HG03097 (cell line): ENCODE measurements around the gene CCDC3.

ENCODE experiments used
- ATAC-seq: cut with Tn5 transposase; IDR thresholded peaks from one replicate; pipeline ENCODE4 v1.9.1; 2021; ENCODE audit not compliant: unreplicated experiment, low FRiP score

The CCDC3 gene

GRCh38 chr10:12928571-12928970 is 72.9 kb downstream of the CCDC3 start:
- ATAC-seq = no peak

DNA sequence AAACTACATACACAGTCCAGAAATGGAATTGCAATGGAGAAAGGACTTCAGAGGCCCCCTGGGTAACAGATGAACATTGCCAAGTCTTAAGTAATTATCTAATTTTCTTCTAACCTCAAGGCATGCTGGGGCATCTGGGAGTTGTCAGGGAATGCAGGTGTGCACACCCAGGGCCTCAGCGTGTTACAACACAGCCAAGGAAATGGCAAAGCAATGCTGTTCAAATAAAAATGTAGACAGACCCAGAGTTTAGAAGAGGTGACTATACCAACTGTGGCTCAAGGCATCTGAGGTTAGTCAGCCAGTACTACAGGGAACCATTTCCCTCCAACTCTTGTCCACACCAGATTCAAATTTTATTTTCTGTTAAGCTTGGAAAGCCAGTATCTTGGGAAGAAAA is 73.6 kb downstream of the CCDC3 start:
- no peak for ATAC-seq

GRCh38 chr10:12925845-12926244 is 75.7 kb downstream of the CCDC3 start:
- ATAC-seq = no peak

- ATAC-seq = no peak
Measured at GRCh38 chr10:12924911-12925310, 76.6 kb downstream of the CCDC3 start.

DNA sequence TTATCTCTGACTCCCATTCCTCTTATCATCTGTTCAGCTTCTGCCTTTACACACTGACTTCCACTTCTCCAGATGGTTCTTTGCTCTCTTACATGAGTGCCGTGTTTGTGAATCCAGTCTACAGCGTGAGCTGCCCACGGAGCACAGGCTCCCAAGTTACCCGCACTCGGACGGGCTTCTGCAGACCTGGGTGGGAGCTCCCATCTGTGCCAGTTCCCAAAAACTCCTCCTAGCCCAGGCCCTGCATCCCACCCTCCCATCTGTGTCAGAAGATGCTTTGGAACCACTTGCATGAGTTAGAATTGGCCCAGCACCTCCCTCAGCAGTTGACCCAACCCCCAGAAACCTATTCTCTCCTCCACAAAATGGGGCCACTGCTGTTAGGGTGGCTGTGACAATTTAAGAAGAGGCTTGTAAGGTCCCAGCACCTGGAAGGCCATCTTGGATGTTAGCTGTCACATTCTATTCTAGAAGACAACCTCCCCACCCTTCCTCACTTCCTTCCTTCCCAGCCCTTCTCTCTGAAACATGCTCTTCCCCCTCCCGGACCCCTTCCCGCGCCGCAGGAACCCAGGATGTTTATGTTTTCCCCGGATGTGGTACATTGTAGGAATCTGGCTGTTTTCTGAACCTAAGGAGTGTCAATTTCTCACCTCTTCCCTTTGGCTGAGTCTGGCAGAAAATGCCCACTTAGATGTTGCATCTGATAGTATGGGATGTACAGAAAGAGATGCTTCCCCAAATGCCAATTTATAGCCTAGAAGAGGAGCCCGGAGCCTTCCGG is 79.2 kb downstream of the CCDC3 start:
- no peak for ATAC-seq

DNA sequence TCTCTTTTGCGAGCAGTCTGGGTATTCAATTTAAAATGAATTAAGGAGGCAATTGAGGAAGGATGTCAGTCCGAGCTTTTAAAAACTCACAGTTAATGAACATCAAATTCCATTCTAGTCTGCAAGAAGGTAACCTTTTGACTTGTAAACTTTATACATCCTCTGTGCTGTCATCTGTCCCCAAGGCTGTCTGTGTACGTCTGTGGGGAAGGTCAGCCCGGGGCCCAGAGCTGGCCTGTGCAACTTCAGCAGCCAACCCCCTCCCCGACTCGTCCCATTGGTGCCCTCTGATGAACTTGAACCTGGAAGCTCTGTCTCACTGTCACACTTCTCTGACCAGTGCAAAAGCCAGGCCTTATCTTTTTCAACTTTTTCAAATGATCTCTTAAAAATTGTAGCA is 80.3 kb downstream of the CCDC3 start:
- ATAC-seq = no peak

GRCh38 chr10:12919574-12919973 is 81.9 kb downstream of the CCDC3 start:
- ATAC-seq = no peak

- no peak for ATAC-seq
Measured at GRCh38 chr10:12916587-12916986, 84.9 kb downstream of the CCDC3 start.

DNA sequence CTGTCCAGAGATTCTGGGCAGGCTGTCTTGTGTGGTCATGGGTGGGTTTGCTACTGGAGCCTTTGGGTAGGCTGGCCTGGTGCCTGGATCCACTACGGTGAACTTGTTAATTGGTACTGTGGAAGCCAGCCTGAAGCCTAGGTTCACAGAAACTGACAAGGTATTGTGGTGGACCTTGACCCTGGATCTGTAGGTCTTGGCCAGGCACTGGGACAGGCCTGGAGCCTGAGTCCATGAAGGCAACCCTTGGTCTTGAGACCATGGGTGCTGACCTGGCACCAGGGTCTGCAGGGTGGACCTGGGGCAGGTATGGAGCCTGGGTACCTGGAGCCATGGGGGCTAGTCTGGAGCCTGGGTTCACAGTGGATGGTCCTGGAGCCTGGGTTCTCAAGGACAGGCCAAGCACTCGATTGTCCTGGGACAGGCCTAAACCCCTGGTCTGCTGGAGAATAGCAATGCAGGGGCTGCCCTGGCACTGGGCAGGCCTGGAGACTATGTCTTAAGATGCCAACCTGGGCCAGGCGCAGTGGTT is 85.8 kb downstream of the CCDC3 start:
- no peak for ATAC-seq

DNA sequence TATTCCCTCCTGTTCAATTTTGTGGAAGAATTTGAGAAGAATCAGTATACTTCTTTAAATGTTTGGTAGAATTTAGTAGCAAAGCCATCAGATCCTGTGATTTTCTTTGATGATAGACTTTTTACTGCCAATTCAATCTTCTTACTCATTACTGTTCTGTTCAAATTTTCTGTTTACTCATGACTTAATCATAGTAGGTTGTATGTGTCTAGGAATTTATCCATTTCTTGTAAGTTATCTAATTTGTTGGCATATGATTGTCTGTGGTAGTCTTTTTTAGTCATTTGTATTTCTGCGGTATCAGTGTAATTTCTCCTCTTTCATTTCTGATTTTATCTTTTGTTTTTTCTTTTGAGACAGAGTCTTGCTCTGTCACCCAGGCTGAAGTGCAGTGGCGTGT is 87.4 kb downstream of the CCDC3 start:
- ATAC-seq = no peak

- no peak for ATAC-seq
Measured at GRCh38 chr10:12911795-12912194, 89.7 kb downstream of the CCDC3 start.

DNA sequence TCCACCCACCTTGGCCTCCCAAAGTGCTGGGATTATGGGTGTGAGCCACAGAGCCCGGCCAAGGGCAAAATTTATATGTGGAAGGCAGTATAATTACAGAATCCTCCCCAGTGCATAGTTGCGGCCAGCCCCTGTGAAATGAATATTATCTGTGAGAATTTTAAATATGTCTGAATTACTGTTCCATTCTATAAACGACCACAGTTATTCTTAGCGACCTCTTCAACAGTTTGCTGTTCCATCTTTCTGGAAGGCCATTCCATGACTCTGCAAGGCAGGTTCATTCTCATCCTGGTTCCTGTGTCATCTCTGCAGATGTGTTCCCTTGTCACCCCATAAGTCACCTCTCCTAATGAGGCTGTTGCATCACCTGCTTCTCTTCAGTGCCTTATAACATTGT is 90.7 kb downstream of the CCDC3 start:
- ATAC-seq = no peak

DNA sequence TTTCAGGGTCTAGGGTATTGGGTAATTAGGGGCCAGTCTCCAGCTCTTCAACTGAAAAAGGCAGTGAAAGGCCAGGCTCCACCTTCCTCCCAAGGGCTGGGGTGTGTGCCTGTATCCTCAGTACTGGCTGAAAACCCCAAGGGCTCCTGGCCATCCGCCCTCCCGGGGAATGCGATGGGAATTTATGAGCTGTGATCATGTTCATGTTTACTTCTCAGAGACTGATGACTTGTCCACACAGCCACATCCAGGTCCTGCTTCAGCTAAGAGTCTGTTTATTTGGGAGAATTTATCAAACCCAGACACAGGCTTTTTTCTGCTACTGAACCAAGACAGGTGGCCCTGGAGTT is 91.7 kb downstream of the CCDC3 start:
- no peak for ATAC-seq

DNA sequence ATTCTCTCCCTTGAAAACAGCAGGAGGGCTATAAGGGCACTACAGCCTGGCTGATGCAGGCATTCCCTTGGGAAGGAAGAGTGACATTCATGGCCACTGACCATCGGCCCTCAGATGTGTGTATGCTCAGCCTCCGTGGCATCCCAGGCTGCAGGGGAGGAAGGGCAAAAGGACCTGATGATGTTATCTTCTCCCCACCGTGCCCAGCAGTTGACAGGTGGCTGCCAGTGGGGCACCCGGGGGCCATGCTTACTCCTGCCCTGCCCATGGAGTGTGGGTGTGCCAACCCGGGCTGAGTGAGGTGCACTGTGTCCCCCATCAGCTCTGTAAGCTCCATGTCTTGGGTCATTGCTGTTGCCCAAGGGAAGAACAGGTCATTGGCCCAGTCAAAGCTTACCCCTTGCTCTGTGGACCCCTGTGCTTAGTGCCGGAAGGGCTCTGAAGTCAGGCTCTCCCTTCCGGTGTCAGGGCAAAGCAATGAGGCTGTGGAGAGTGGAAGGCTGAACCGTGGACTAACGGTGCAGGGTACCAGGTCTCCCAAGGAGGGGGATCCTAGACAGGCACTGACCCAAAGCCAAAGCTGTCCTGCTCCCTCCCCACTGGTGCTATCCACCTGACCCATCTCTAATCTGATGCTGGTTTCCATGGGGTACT is 92.2 kb downstream of the CCDC3 start:
- ATAC-seq = no peak

DNA sequence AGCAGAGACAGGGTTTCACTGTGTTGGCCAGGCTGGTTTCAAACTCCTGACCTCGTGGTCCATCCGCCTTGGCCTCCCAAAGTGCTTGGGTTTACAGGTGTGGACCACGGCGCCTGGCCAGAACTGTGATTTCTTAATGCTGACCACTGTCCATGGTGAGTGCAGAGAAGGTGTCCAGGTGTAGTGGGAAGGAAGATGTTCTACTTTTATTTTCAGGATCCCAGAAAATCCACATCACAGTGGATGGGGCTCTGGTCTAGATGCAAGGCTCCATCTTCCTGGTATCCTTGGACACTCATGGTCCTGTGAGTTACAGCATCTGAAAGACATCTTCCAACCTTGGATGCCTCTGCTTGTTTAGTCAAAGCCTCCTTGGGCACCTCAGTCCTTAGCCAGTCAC is 92.7 kb downstream of the CCDC3 start:
- no peak for ATAC-seq

DNA sequence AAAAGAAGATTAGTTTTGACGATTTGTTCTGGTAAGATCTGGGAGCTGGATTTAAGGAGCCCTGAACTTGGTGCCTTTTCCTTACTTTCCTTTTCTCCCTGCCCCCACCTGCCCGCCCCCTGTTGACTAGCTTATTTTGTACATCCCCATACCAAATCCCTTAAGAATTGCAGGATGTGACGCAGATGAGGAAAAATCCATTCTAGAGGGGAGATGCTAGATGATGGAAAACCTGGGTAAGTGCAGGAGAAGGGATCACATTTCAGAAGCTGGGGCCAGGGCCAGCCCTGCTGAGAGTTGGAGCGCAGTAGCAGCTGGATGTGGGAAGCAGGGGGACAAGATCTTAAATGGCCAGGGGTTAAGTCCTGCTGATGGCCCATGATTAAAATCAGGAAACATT is 93.9 kb downstream of the CCDC3 start:
- no peak for ATAC-seq

- ATAC-seq = no peak
Measured at GRCh38 chr10:12906051-12906541, 95.4 kb downstream of the CCDC3 start.

DNA sequence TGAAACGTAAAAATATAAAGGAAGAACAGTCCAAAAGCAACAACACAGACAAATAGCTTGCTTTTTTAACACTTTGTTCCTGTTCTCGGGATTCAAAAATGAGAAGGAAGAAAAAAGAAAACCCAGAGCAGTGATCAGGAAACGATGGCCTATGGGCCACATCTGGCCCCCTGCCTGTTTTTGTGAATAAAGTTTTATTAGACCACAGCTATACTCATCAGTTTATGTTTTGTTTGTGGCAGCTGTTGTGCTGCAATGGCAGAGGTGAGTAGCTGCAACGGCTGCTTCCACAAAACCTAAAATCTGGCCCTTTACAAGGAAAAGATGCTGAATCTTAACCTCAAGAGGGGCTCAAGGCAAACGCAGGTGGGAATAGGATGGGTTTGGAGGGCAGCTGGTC is 96.4 kb downstream of the CCDC3 start:
- ATAC-seq = no peak

- no peak for ATAC-seq
Measured at GRCh38 chr10:12902851-12903358, 98.6 kb downstream of the CCDC3 start.

GRCh38 chr10:12902135-12902572 is 99.4 kb downstream of the CCDC3 start:
- ATAC-seq = no peak

DNA sequence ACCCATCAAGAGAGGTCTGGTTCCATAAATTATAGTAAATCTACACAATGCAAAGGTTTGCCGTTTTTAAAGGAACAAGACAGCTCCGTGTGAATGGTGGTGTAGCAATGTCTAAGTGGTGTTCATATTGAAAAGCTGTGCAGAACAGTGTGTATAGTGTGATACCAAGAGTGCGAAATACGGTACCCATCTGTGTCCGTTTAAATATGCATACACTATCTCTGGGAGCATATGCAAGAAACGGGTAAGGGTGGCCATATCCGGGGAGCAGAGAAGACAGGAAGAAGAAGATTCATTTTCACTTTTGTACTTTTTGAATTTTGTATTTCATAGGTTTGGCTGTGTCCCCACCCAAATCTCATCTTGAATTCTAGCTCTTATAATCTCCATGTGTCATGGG is 102.0 kb downstream of the CCDC3 start:
- ATAC-seq = no peak

- ATAC-seq = no peak
Measured at GRCh38 chr10:12898271-12898670, 103.2 kb downstream of the CCDC3 start.
